ENCODE measurements around the gene EXOC6B.

EXOC6B gene

GRCh38 chr2:72757177-72757775, 68.6 kb downstream of the EXOC6B start:
- no peaks in the 10 kb centered on the region for H3K36me3 ChIP-seq (ENCODE audit: control insufficient read depth, insufficient read depth, low read length)
- peaks cover 20% of the 10 kb centered on the region for H3K4me1 ChIP-seq (ENCODE audit: control insufficient read depth, insufficient read depth, low read length)

GRCh38 chr2:72755647-72756423, 70.0 kb downstream of the EXOC6B start:
- no peak overlapping the region for H3K9ac ChIP-seq (ENCODE audit: low read depth, low read length)
- H3K27ac ChIP-seq (ENCODE audit: low read depth, low read length) = no peak overlapping the region
- H3K9me3 ChIP-seq (ENCODE audit: control insufficient read depth, insufficient read depth, low read length) = no peaks in the 10 kb centered on the region
- H3K36me3 ChIP-seq (ENCODE audit: control insufficient read depth, insufficient read depth, low read length) = no peaks in the 10 kb centered on the region
- peaks cover 32% of the 10 kb centered on the region for H3K4me1 ChIP-seq (ENCODE audit: control insufficient read depth, insufficient read depth, low read length)
- H3K4me3 ChIP-seq (ENCODE audit: low read depth, low read length) = no peak overlapping the region
- no peaks in the 10 kb centered on the region for H3K27me3 ChIP-seq (ENCODE audit: control insufficient read depth, insufficient read depth, low read length)

More at GRCh38 chr2:72757177-72757775, 68.6 kb downstream of the EXOC6B start:
- Histone ChIP-seq H3K9me3 (ENCODE audit: control insufficient read depth, insufficient read depth, low read length) (no peaks in the 10 kb centered on the region), H3K9ac (ENCODE audit: low read depth, low read length) (no peak overlapping the region), H3K27me3 (ENCODE audit: control insufficient read depth, insufficient read depth, low read length) (no peaks in the 10 kb centered on the region), H3K4me3 (ENCODE audit: low read depth, low read length) (no peak overlapping the region), H3K27ac (ENCODE audit: low read depth, low read length) (peak overlapping the region; percentile 52)

- no peaks in the 10 kb centered on the region for H3K9me3 ChIP-seq (ENCODE audit: control insufficient read depth, insufficient read depth, low read length)
- H3K4me1 ChIP-seq (ENCODE audit: control insufficient read depth, insufficient read depth, low read length) = peaks cover 41% of the 10 kb centered on the region
- no peaks in the 10 kb centered on the region for H3K36me3 ChIP-seq (ENCODE audit: control insufficient read depth, insufficient read depth, low read length)
- H3K27ac ChIP-seq (ENCODE audit: low read depth, low read length) = no peak overlapping the region
- H3K27me3 ChIP-seq (ENCODE audit: control insufficient read depth, insufficient read depth, low read length) = no peaks in the 10 kb centered on the region
- H3K4me3 ChIP-seq (ENCODE audit: low read depth, low read length) = no peak overlapping the region
- H3K9ac ChIP-seq (ENCODE audit: low read depth, low read length) = no peak overlapping the region
Measured at GRCh38 chr2:72754628-72755320, 71.1 kb downstream of the EXOC6B start.

GRCh38 chr2:72750977-72751639, 74.7 kb downstream of the EXOC6B start:
- Histone ChIP-seq H3K27me3 (ENCODE audit: control insufficient read depth, insufficient read depth, low read length) (no peaks in the 10 kb centered on the region), H3K27ac (ENCODE audit: low read depth, low read length) (peak overlapping the region; percentile 62), H3K9ac (ENCODE audit: low read depth, low read length) (no peak overlapping the region), H3K36me3 (ENCODE audit: control insufficient read depth, insufficient read depth, low read length) (no peaks in the 10 kb centered on the region), H3K4me1 (ENCODE audit: control insufficient read depth, insufficient read depth, low read length) (peaks cover 52% of the 10 kb centered on the region), H3K9me3 (ENCODE audit: control insufficient read depth, insufficient read depth, low read length) (no peaks in the 10 kb centered on the region), H3K4me3 (ENCODE audit: low read depth, low read length) (peak overlapping the region; percentile 5; the same call in 1 of the 2 replicates)

GRCh38 chr2:72750466-72750865, 75.4 kb downstream of the EXOC6B start:
- Histone ChIP-seq H3K27ac (ENCODE audit: low read depth, low read length) (peak overlapping the region; percentile 62), H3K27me3 (ENCODE audit: control insufficient read depth, insufficient read depth, low read length) (no peaks in the 10 kb centered on the region), H3K9ac (ENCODE audit: low read depth, low read length) (no peak overlapping the region), H3K9me3 (ENCODE audit: control insufficient read depth, insufficient read depth, low read length) (no peaks in the 10 kb centered on the region), H3K4me1 (ENCODE audit: control insufficient read depth, insufficient read depth, low read length) (peaks cover 48% of the 10 kb centered on the region), H3K4me3 (ENCODE audit: low read depth, low read length) (no peak overlapping the region), H3K36me3 (ENCODE audit: control insufficient read depth, insufficient read depth, low read length) (no peaks in the 10 kb centered on the region)

GRCh38 chr2:72747344-72747743, 78.5 kb downstream of the EXOC6B start:
- H3K4me3 ChIP-seq (ENCODE audit: low read depth, low read length) = no peak overlapping the region
- H3K4me1 ChIP-seq (ENCODE audit: control insufficient read depth, insufficient read depth, low read length) = peaks cover 36% of the 10 kb centered on the region
- no peaks in the 10 kb centered on the region for H3K27me3 ChIP-seq (ENCODE audit: control insufficient read depth, insufficient read depth, low read length)
- H3K27ac ChIP-seq (ENCODE audit: low read depth, low read length) = no peak overlapping the region
- no peak overlapping the region for H3K9ac ChIP-seq (ENCODE audit: low read depth, low read length)
- H3K36me3 ChIP-seq (ENCODE audit: control insufficient read depth, insufficient read depth, low read length) = no peaks in the 10 kb centered on the region
- H3K9me3 ChIP-seq (ENCODE audit: control insufficient read depth, insufficient read depth, low read length) = no peaks in the 10 kb centered on the region

- Histone ChIP-seq H3K9ac (ENCODE audit: low read depth, low read length) (no peak overlapping the region), H3K4me3 (ENCODE audit: low read depth, low read length) (no peak overlapping the region), H3K27me3 (ENCODE audit: control insufficient read depth, insufficient read depth, low read length) (no peaks in the 10 kb centered on the region), H3K36me3 (ENCODE audit: control insufficient read depth, insufficient read depth, low read length) (no peaks in the 10 kb centered on the region), H3K4me1 (ENCODE audit: control insufficient read depth, insufficient read depth, low read length) (peaks cover 23% of the 10 kb centered on the region), H3K27ac (ENCODE audit: low read depth, low read length) (no peak overlapping the region), H3K9me3 (ENCODE audit: control insufficient read depth, insufficient read depth, low read length) (no peaks in the 10 kb centered on the region)
Measured at GRCh38 chr2:72745679-72746368, 80.0 kb downstream of the EXOC6B start.

- Histone ChIP-seq H3K4me3 (ENCODE audit: low read depth, low read length) (no peak overlapping the region), H3K36me3 (ENCODE audit: control insufficient read depth, insufficient read depth, low read length) (no peaks in the 10 kb centered on the region), H3K9me3 (ENCODE audit: control insufficient read depth, insufficient read depth, low read length) (no peaks in the 10 kb centered on the region), H3K27ac (ENCODE audit: low read depth, low read length) (no peak overlapping the region), H3K27me3 (ENCODE audit: control insufficient read depth, insufficient read depth, low read length) (no peaks in the 10 kb centered on the region), H3K9ac (ENCODE audit: low read depth, low read length) (no peak overlapping the region), H3K4me1 (ENCODE audit: control insufficient read depth, insufficient read depth, low read length) (peaks cover 11% of the 10 kb centered on the region)
Measured at GRCh38 chr2:72744049-72744448, 81.8 kb downstream of the EXOC6B start.

GRCh38 chr2:72743481-72743880, 82.4 kb downstream of the EXOC6B start:
- Histone ChIP-seq H3K27ac (ENCODE audit: low read depth, low read length) (no peak overlapping the region), H3K4me3 (ENCODE audit: low read depth, low read length) (no peak overlapping the region), H3K9me3 (ENCODE audit: control insufficient read depth, insufficient read depth, low read length) (no peaks in the 10 kb centered on the region), H3K27me3 (ENCODE audit: control insufficient read depth, insufficient read depth, low read length) (no peaks in the 10 kb centered on the region), H3K36me3 (ENCODE audit: control insufficient read depth, insufficient read depth, low read length) (no peaks in the 10 kb centered on the region), H3K4me1 (ENCODE audit: control insufficient read depth, insufficient read depth, low read length) (peaks cover 5% of the 10 kb centered on the region), H3K9ac (ENCODE audit: low read depth, low read length) (no peak overlapping the region)

GRCh38 chr2:72738096-72738495, 87.7 kb downstream of the EXOC6B start:
- Histone ChIP-seq H3K9me3 (ENCODE audit: control insufficient read depth, insufficient read depth, low read length) (no peaks in the 10 kb centered on the region), H3K36me3 (ENCODE audit: control insufficient read depth, insufficient read depth, low read length) (no peaks in the 10 kb centered on the region), H3K4me3 (ENCODE audit: low read depth, low read length) (no peak overlapping the region), H3K27ac (ENCODE audit: low read depth, low read length) (no peak overlapping the region), H3K4me1 (ENCODE audit: control insufficient read depth, insufficient read depth, low read length) (no peaks in the 10 kb centered on the region), H3K27me3 (ENCODE audit: control insufficient read depth, insufficient read depth, low read length) (no peaks in the 10 kb centered on the region), H3K9ac (ENCODE audit: low read depth, low read length) (no peak overlapping the region)

Measured in HUES48 (cell line).